ENCODE results near the gene TMEM213.

GRCh38 chr7:138861051-138861450, 63.3 kb downstream of the TMEM213 start:
- no peak for TF ChIP-seq CTCF (IDR thresholded peaks at IDR 0.05; ENCODE audit: borderline replicate concordance, extremely low read depth, low read length, poor library complexity, severe bottlenecking)
- no peak for TF ChIP-seq EZH2 (IDR thresholded peaks at IDR 0.05; ENCODE audit: borderline replicate concordance, low read depth, low read length, severe bottlenecking)

Measured in DND-41 (cell line).